Stomach (tissue), 9 donors: ENCODE results near the gene ACOT7. TPM values are rescaled to one million over a fixed set of nuclear protein-coding genes. Genes with fewer than 3 reads are reported as not detected.

ENCODE experiments used
- DNase-seq, 2 donors: peaks; one replicate each; pipeline versions ENCODE4 v3.0.0 to v3.0.0-alpha.2; 2013 to 2019
- H3K27ac ChIP-seq, 5 donors: fragments of 200-600 bp in 4 of 5; sonication (generic) in 4 of 5; one replicate each; pipeline ENCODE4 v1.5.1; 2013 to 2019; ENCODE audit warnings: mild to moderate bottlenecking in 1 of 5, moderate library complexity in 1 of 5
- H3K27me3 ChIP-seq, 3 donors: fragments of 200-600 bp; sonication (generic); one replicate each; pipeline ENCODE4 v1.5.1; 2017 to 2019; ENCODE audit warnings: mixed run types in 1 of 3
- H3K36me3 ChIP-seq, 4 donors: fragments of 200-600 bp; sonication (generic); 1 replicate in 3 of 4; 2 replicates in 1 of 4; pipeline ENCODE4 v1.5.1; 2016 to 2019
- H3K4me1 ChIP-seq, 4 donors: fragments of 200-600 bp; sonication (generic); one replicate each; pipeline ENCODE4 v1.5.1; 2016 to 2019
- H3K4me3 ChIP-seq, 4 donors: fragments of 200-600 bp; sonication (generic) in 3 of 4; one replicate each; pipeline ENCODE4 v1.5.1; 2016 to 2019; ENCODE audit warnings: mild to moderate bottlenecking in 1 of 4
- H3K9me3 ChIP-seq, 4 donors: fragments of 200-600 bp; sonication (generic); one replicate each; pipeline ENCODE4 v1.5.1; 2016 to 2019
- CTCF ChIP-seq, 7 experiments: fragments of 450-650 bp in 4 of 7; fragments of 200-600 bp in 3 of 7; sonication (generic) in 3 of 7; IDR thresholded peaks; one replicate each; pipeline ENCODE4 v1.5.1; 2016 to 2019; ENCODE audit warnings: antibody characterized with exemption in 7 of 7, control low read depth in 2 of 7, mild to moderate bottlenecking in 1 of 7
- EP300 ChIP-seq: sonication (generic); formaldehyde crosslinking; IDR thresholded peaks from one replicate; pipeline ENCODE4 v1.6.1; 2017; ENCODE audit warnings: antibody characterized with exemption
- POLR2A ChIP-seq, 4 donors: fragments of 450-650 bp; IDR thresholded peaks; one replicate each; pipeline ENCODE4 v1.6.1; 2016; ENCODE audit warnings: antibody characterized with exemption in 4 of 4, control low read depth in 2 of 4, mild to moderate bottlenecking in 1 of 4, moderate library complexity in 1 of 4
- POLR2AphosphoS5 ChIP-seq, 3 donors: sonication (generic); formaldehyde crosslinking; IDR thresholded peaks; one replicate each; pipeline ENCODE4 v1.6.1; 2016; ENCODE audit warnings: antibody characterized with exemption in 3 of 3
- WGBS, 5 donors: extraction: QIAGEN DNeasy Blood & Tissue Kit in 3 of 5; methylation state at CpG; one replicate each; pipeline versions ENCODE4 v1.1.5 to v1.1.7; 2013 to 2018; 5-methylcytosine and 5-hydroxymethylcytosine counted together
- intact Hi-C: fragments of 100-400 bp; cut with DNase I; formaldehyde crosslinking; loops from one replicate; pipeline ENCODE4 v1.15.1; 2023; ENCODE audit warnings: low total_unique reads
- polyA plus RNA-seq, 3 donors: library from polyadenylated mRNA; stranded (reverse); fragments of 200-250 nt; gene quantifications; one replicate each; pipeline ENCODE4 v1.2.3, GENCODE V29; 2013
- total RNA-seq, 5 donors: library from RNA; depleted of rRNA; stranded (reverse); fragments of >200 nt; gene quantifications; one replicate each; pipeline versions ENCODE4 v1.1.0 to v1.2.3, GENCODE V29; 2014 to 2016
- donor health status: healthy with polysubstance abuse.
- donor health status: Bipolar disorder and iron deficiency.
- donor health status: healthy.

The ACOT7 gene
- total and polyA plus RNA-seq, 8 donors: 9.4 to 69.8 (median 19.4) TPM; not detected in 1

GRCh38 chr1:6260961-6261614 lies 132.5 kb downstream of the ACOT7 start, which contains the start of gene GPR153:
GPR153 (minus strand) TSS chr1:6261098; CDS start chr1:6254905, 6,193 bp downstream.
- DNase-seq: peak; percentile 27 to 90
- peak within 1 kb of the TSS in 4 of 5 donors; percentile 38 to 81 (median 50) for H3K27ac ChIP-seq
- 0 to 4% (median 2%) methylated on average over 26 to 78 of the region's 78 CpGs for WGBS, 5 donors
- peak within 1 kb of the TSS; percentile 51 to 74 (median 62) for H3K4me3 ChIP-seq
- peaks cover 0 to 58% (median 23%) of the 10 kb centered on the region in 3 donors for H3K27me3 ChIP-seq
- no peak for TF ChIP-seq CTCF (IDR thresholded peaks at IDR 0.05)
- TF ChIP-seq POLR2AphosphoS5 (IDR thresholded peaks at IDR 0.05): no peak
- no peak for TF ChIP-seq EP300
- no peak for TF ChIP-seq POLR2A (IDR thresholded peaks at IDR 0.05)
- intact Hi-C loops: no loop called here
- no peaks in the 10 kb centered on the region for H3K9me3 ChIP-seq
- peaks cover 0 to 11% (median 3%) of the 10 kb centered on the region in 4 donors for H3K36me3 ChIP-seq
- peaks cover 13 to 41% (median 32%) of the 10 kb centered on the region in 4 donors for H3K4me1 ChIP-seq

GRCh38 chr1:6260433-6260934 lies 133.1 kb downstream of the ACOT7 start:
- H3K27ac ChIP-seq: peak overlapping the region in 4 of 5 donors; percentile 38 to 81 (median 50)
- peak in 1 of 2 donors; percentile 81 for DNase-seq
- intact Hi-C loops: no loop called here
- H3K9me3 ChIP-seq: no peaks in the 10 kb centered on the region
- 1 to 2% (median 1%) methylated on average over 15 to 61 of the region's 61 CpGs; no CpG with 5 or more reads in 1 of the 5 donors for WGBS, 5 donors
- H3K27me3 ChIP-seq: peaks cover 0 to 58% (median 23%) of the 10 kb centered on the region in 3 donors
- peak overlapping the region; percentile 51 to 74 (median 62) for H3K4me3 ChIP-seq
- H3K4me1 ChIP-seq: peaks cover 13 to 41% (median 32%) of the 10 kb centered on the region in 4 donors
- TF ChIP-seq EP300 (no peak), CTCF (IDR thresholded peaks at IDR 0.05) (no peak), POLR2AphosphoS5 (IDR thresholded peaks at IDR 0.05) (no peak), POLR2A (IDR thresholded peaks at IDR 0.05) (no peak)
- H3K36me3 ChIP-seq: peaks cover 0 to 11% (median 3%) of the 10 kb centered on the region in 4 donors

GRCh38 chr1:6259491-6260362 lies 133.8 kb downstream of the ACOT7 start:
- no peak for TF ChIP-seq POLR2A (IDR thresholded peaks at IDR 0.05)
- no peak for TF ChIP-seq CTCF (IDR thresholded peaks at IDR 0.05)
- TF ChIP-seq EP300: no peak
- no peak for TF ChIP-seq POLR2AphosphoS5 (IDR thresholded peaks at IDR 0.05)
- intact Hi-C loops: no loop called here

DNA sequence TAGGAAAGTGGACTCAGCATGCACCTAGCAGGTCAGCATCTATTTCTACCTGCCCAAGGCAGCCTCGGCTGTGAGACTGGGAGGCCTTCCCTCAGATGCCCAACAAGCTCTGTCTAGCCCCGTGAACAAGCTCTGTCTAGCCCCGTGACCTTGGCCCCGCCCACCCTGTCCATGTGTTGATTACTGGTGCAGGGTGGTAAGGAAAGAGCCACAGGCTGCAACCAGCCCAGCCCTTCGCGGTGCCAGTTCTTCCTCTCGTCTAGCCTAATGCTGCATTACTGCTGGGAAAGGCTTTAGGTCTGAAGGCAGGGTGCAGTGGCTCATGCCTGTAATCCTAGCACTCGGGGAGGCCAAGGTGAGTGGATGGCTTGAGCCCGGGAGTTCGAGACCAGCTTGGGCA lies 134.9 kb downstream of the ACOT7 start:
- DNase-seq: no peak
- Histone ChIP-seq H3K36me3 (peaks cover 0 to 15% (median 9%) of the 10 kb centered on the region in 4 donors), H3K4me3 (no peak overlapping the region), H3K27me3 (peaks cover 0 to 59% (median 23%) of the 10 kb centered on the region in 3 donors), H3K27ac (no peak overlapping the region), H3K9me3 (no peaks in the 10 kb centered on the region), H3K4me1 (peaks cover 13 to 38% (median 30%) of the 10 kb centered on the region in 4 donors)
- intact Hi-C loops: no loop called here
- TF ChIP-seq EP300 (no peak), POLR2AphosphoS5 (IDR thresholded peaks at IDR 0.05) (no peak), CTCF (IDR thresholded peaks at IDR 0.05) (no peak), POLR2A (IDR thresholded peaks at IDR 0.05) (no peak)
- 65 to 69% (median 67%) methylated on average over 10 of the region's 10 CpGs for WGBS, 5 donors

More at GRCh38 chr1:6259491-6260362, 133.8 kb downstream of the ACOT7 start:
- Histone ChIP-seq H3K9me3 (no peaks in the 10 kb centered on the region), H3K4me1 (peaks cover 13 to 41% (median 32%) of the 10 kb centered on the region in 4 donors), H3K36me3 (peaks cover 0 to 13% (median 3%) of the 10 kb centered on the region in 4 donors), H3K27me3 (peaks cover 0 to 61% (median 23%) of the 10 kb centered on the region in 3 donors), H3K27ac (peak overlapping the region in 4 of 5 donors; percentile 38 to 81 (median 50)), H3K4me3 (peak overlapping the region; percentile 51 to 74 (median 62))
- WGBS, 5 donors: 6 to 21% (median 9%) methylated on average over 12 to 46 of the region's 46 CpGs
- DNase-seq: peak; percentile 75 to 93
